Caco-2 (cell line): Measurements from ENCODE around the gene EFCAB9. TPM values are rescaled to one million over a fixed set of nuclear protein-coding genes. Genes with fewer than 3 reads are reported as not detected.

Source experiments
- BruUV-seq: library from RNA; stranded (reverse); fragments of 400-500 nt; replicated peaks from 2 replicates; lab custom pipeline; 2021; lab: Mats Ljungman, UMichigan
- CTCF ChIA-PET: fragments of 300-600 bp; sonication (Branson Sonifier 250); formaldehyde crosslinking; loops from one replicate; lab custom pipeline; 2022; ENCODE audit warnings: antibody characterized with exemption; lab: Charles Lee
- POLR2A ChIA-PET: fragments of 300-600 bp; sonication (Branson Sonifier 250); formaldehyde crosslinking; loops from one replicate; lab custom pipeline; 2022; ENCODE audit warnings: antibody characterized with exemption; lab: Charles Lee
- DNase-seq, 2 experiments: peaks; one replicate each; pipeline versions ENCODE4 v3.0.0 to v3.0.0-alpha.2; 2020 to 2022
- H3K27me3 ChIP-seq: replicated peaks from 2 replicates; pipeline ENCODE4 v1.6.0; 2011; ENCODE audit warnings: low read length; ENCODE audit not compliant: control insufficient read depth, insufficient read depth
- H3K36me3 ChIP-seq: 2 replicates; pipeline ENCODE4 v1.5.1; 2011; ENCODE audit warnings: low read length; ENCODE audit not compliant: control insufficient read depth, insufficient read depth
- H3K4me1 ChIP-seq: fragments of 250-450 bp; sonication (Bioruptor Pico); 2 replicates; pipeline ENCODE4 v1.5.1; 2020; ENCODE audit warnings: mild to moderate bottlenecking
- H3K4me3 ChIP-seq: 2 replicates; pipeline ENCODE4 v1.5.1; 2011; ENCODE audit warnings: low read depth, mild to moderate bottlenecking, control low read depth, low read length
- H3K9me3 ChIP-seq: fragments of 250-450 bp; sonication (Bioruptor Pico); 2 replicates; pipeline ENCODE4 v1.5.1; 2020; ENCODE audit warnings: mild to moderate bottlenecking, moderate library complexity
- H3K27ac Mint-ChIP-seq: one replicate; pipeline ENCODE4 v1.8.0; 2022; ENCODE audit warnings: mixed read lengths; ENCODE audit not compliant: unreplicated experiment
- H3K27me3 Mint-ChIP-seq: one replicate; pipeline ENCODE4 v1.8.0; 2022; ENCODE audit warnings: mixed read lengths; ENCODE audit not compliant: insufficient read depth, unreplicated experiment
- H3K36me3 Mint-ChIP-seq: one replicate; pipeline ENCODE4 v1.8.0; 2022; ENCODE audit warnings: mild to moderate bottlenecking, mixed read lengths; ENCODE audit not compliant: insufficient read depth, unreplicated experiment
- H3K4me1 Mint-ChIP-seq: one replicate; pipeline ENCODE4 v1.8.0; 2022; ENCODE audit warnings: low read depth, mixed read lengths; ENCODE audit not compliant: unreplicated experiment
- H3K4me3 Mint-ChIP-seq: one replicate; pipeline ENCODE4 v1.8.0; 2022; ENCODE audit warnings: mild to moderate bottlenecking, moderate library complexity, mixed read lengths; ENCODE audit not compliant: unreplicated experiment
- H3K9me3 Mint-ChIP-seq: one replicate; pipeline ENCODE4 v1.8.0; 2022; ENCODE audit warnings: mixed read lengths; ENCODE audit not compliant: unreplicated experiment
- intact Hi-C: fragments of 100-400 bp; cut with micrococcal nuclease; formaldehyde crosslinking; loops from one replicate; pipeline ENCODE4 v1.10.0; 2022; ENCODE audit not compliant: unreplicated experiment
- total RNA-seq: library from RNA; stranded (reverse); gene quantifications from 2 replicates; pipeline ENCODE4 v1.2.3, GENCODE V29; 2022
- TF ChIP-seq, protein P1 (sequence below), 2 experiments: fragments of 200-600 bp in 1 of 2; IDR thresholded peaks; 1 replicate in 1 of 2; 2 replicates in 1 of 2; pipeline versions ENCODE4 v1.5.1 to v1.8.0; 2011 to 2022; ENCODE audit warnings: antibody characterized with exemption in 1 of 2, control low read depth in 1 of 2, inconsistent platforms in 1 of 2, low read depth in 1 of 2, low read length in 1 of 2, mild to moderate bottlenecking in 1 of 2, moderate library complexity in 1 of 2; ENCODE audit not compliant: insufficient read depth in 1 of 2, severe bottlenecking in 1 of 2, unreplicated experiment in 1 of 2

The EFCAB9 gene
- total RNA-seq, 1 experiment from 2014 or later = not detected

GRCh38 chr5:172173564-172174153 is 20.3 kb upstream of the EFCAB9 start:
- no peaks in the 10 kb centered on the region for H3K4me1 Mint-ChIP-seq
- ChIA-PET CTCF (interaction anchor here (1.4 kb wide), 1 partner anchor 15 kb away, joined by 7 read pairs; the partner anchor contains the start of gene STK10), POLR2A (no interaction called here)
- intact Hi-C loops = no loop called here
- Histone ChIP-seq H3K4me1 (0 out of 2 replicates have a peak, but pooled peaks cover 4% of the 10 kb centered on the region), H3K36me3 (no peaks in the 10 kb centered on the region), H3K27me3 (no peaks in the 10 kb centered on the region), H3K9me3 (no peaks in the 10 kb centered on the region), H3K4me3 (no peak overlapping the region)
- H3K4me3 Mint-ChIP-seq = no peak overlapping the region
- no peak overlapping the region for H3K27ac Mint-ChIP-seq
- TF ChIP-seq, protein P1, sequence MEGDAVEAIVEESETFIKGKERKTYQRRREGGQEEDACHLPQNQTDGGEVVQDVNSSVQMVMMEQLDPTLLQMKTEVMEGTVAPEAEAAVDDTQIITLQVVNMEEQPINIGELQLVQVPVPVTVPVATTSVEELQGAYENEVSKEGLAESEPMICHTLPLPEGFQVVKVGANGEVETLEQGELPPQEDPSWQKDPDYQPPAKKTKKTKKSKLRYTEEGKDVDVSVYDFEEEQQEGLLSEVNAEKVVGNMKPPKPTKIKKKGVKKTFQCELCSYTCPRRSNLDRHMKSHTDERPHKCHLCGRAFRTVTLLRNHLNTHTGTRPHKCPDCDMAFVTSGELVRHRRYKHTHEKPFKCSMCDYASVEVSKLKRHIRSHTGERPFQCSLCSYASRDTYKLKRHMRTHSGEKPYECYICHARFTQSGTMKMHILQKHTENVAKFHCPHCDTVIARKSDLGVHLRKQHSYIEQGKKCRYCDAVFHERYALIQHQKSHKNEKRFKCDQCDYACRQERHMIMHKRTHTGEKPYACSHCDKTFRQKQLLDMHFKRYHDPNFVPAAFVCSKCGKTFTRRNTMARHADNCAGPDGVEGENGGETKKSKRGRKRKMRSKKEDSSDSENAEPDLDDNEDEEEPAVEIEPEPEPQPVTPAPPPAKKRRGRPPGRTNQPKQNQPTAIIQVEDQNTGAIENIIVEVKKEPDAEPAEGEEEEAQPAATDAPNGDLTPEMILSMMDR (IDR thresholded peaks at IDR 0.05; ENCODE audit: insufficient read depth in 1 of 2, low read depth in 1 of 2, low read length in 1 of 2, severe bottlenecking in 1 of 2, unreplicated experiment in 1 of 2) = no peak
- H3K36me3 Mint-ChIP-seq = no peaks in the 10 kb centered on the region
- no peaks in the 10 kb centered on the region for H3K27me3 Mint-ChIP-seq
- BruUV-seq = no TSS peak
- no peak for DNase-seq
- no peaks in the 10 kb centered on the region for H3K9me3 Mint-ChIP-seq

DNA sequence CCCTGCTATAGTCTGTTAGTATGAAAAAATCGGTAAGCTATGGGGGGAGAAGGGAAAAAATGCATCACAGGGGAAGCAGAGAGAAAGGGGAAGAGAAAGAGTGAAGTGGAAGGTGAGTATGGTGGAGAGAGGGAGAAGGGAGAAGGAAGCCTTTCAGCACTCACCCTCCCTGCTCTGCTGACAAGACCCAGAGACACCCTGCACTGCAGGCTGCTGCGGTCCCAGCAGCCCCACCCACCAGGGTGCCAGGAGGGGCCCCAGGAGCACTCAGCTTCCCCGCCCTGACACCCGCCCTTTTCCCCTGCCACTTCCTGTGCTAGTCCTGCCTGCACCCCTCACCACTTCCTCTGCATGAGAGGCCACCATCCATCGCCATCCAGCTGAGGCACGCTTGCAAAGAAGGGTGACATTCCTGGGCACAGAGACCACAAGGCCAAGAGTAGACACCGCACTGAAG is 18.7 kb upstream of the EFCAB9 start:
- CTCF ChIA-PET = no interaction called here
- no peaks in the 10 kb centered on the region for H3K27me3 ChIP-seq
- no peak overlapping the region for H3K4me3 Mint-ChIP-seq
- TF ChIP-seq, protein P1 (IDR thresholded peaks at IDR 0.05; ENCODE audit: insufficient read depth in 1 of 2, low read depth in 1 of 2, low read length in 1 of 2, severe bottlenecking in 1 of 2, unreplicated experiment in 1 of 2) = no peak
- intact Hi-C loops = no loop called here
- no peaks in the 10 kb centered on the region for H3K4me1 Mint-ChIP-seq
- DNase-seq = no peak
- H3K9me3 ChIP-seq = no peaks in the 10 kb centered on the region
- no TSS peak for BruUV-seq
- no peaks in the 10 kb centered on the region for H3K36me3 ChIP-seq
- H3K4me1 ChIP-seq = 0 out of 2 replicates have a peak, but pooled peaks cover 4% of the 10 kb centered on the region
- H3K4me3 ChIP-seq = no peak overlapping the region
- H3K9me3 Mint-ChIP-seq = no peaks in the 10 kb centered on the region
- no peak overlapping the region for H3K27ac Mint-ChIP-seq
- H3K36me3 Mint-ChIP-seq = no peaks in the 10 kb centered on the region
- POLR2A ChIA-PET = no interaction called here
- no peaks in the 10 kb centered on the region for H3K27me3 Mint-ChIP-seq

GRCh38 chr5:172177176-172177575 is 16.8 kb upstream of the EFCAB9 start:
- ChIA-PET POLR2A (no interaction called here), CTCF (no interaction called here)
- intact Hi-C loops = no loop called here
- no peak overlapping the region for H3K4me3 ChIP-seq
- no peaks in the 10 kb centered on the region for H3K36me3 ChIP-seq
- Mint-ChIP-seq H3K27ac (no peak overlapping the region), H3K27me3 (no peaks in the 10 kb centered on the region), H3K4me1 (no peaks in the 10 kb centered on the region), H3K4me3 (no peak overlapping the region), H3K9me3 (no peaks in the 10 kb centered on the region), H3K36me3 (no peaks in the 10 kb centered on the region)
- no peaks in the 10 kb centered on the region for H3K27me3 ChIP-seq
- 0 out of 2 replicates have a peak, but pooled peaks cover 4% of the 10 kb centered on the region for H3K4me1 ChIP-seq
- TF ChIP-seq, protein P1 (IDR thresholded peaks at IDR 0.05; ENCODE audit: insufficient read depth in 1 of 2, low read depth in 1 of 2, low read length in 1 of 2, severe bottlenecking in 1 of 2, unreplicated experiment in 1 of 2) = no peak
- BruUV-seq = no TSS peak
- DNase-seq = no peak
- H3K9me3 ChIP-seq = peaks cover 7% of the 10 kb centered on the region; the same call in 1 of the 2 replicates
